Renal cortex interstitium (tissue), 11 donors: Measurements from ENCODE around the gene DGCR6L. TPM values are rescaled to one million over a fixed set of nuclear protein-coding genes. Genes with fewer than 3 reads are reported as not detected.
"Not testable (repeated sequence)": the region's sequence is repeated elsewhere in the genome, so short reads cannot be mapped to it uniquely, and the experiment has no call there.

Experiments used
- DNase-seq, 11 donors: peaks; one replicate each; pipeline ENCODE4 v3.0.0-alpha.2; 2013; ENCODE audit warnings: low read depth in 9 of 11, low spot score in 4 of 11; ENCODE audit errors: extremely low read depth in 1 of 11
- polyA plus RNA-seq, 3 donors: library from polyadenylated mRNA; unstranded; fragments of 120-200 nt; gene quantifications; one replicate each; pipeline ENCODE4 v1.2.1, GENCODE V29; 2013; ENCODE audit not compliant: insufficient read length in 3 of 3

The DGCR6L gene
- polyA plus RNA-seq, 3 donors = 38.1 to 63.0 (median 52.5) TPM

DNA sequence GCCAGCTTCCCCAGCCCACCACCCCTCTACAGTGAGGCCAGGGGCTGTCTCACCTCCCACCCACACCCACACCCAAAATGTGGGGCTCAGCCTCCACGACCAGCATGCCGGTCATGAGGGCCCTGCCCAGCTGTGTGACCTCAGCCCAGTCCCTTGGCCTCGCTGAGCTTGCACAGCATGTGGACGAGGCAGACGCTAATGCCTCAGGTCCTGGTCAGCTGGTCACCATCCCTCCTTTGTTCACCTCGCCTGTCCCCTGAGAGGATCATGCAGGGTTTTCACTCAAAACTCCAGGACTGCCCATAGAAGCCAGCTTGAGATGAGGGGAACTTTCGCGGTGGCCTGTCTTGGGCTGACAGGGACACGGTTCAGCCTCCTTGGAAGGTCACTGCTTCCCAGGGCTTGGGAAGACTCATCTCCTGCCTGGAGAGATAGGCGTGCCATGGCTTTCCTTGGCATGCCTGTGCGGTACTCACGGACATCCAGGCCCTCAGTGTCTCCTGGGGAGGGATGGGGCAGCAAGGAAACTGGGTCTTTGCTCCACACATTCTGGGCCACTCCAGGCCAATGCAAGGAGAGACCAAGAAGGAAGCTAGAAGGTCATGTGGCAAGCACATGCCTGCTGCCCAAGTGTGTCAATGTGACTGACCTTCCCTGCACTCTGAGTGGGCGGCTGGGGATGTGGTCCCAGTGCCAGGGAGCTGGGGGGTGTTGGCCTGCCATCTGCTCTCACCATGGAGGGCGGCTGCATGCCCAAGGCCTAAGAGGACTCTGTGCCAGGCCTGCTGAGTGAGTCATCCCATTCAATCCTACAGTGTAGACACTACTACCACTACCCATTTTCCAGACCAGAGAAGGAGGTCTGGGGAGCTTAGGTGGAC is 48.5 kb downstream of the DGCR6L start:
- no peak for DNase-seq

DNA sequence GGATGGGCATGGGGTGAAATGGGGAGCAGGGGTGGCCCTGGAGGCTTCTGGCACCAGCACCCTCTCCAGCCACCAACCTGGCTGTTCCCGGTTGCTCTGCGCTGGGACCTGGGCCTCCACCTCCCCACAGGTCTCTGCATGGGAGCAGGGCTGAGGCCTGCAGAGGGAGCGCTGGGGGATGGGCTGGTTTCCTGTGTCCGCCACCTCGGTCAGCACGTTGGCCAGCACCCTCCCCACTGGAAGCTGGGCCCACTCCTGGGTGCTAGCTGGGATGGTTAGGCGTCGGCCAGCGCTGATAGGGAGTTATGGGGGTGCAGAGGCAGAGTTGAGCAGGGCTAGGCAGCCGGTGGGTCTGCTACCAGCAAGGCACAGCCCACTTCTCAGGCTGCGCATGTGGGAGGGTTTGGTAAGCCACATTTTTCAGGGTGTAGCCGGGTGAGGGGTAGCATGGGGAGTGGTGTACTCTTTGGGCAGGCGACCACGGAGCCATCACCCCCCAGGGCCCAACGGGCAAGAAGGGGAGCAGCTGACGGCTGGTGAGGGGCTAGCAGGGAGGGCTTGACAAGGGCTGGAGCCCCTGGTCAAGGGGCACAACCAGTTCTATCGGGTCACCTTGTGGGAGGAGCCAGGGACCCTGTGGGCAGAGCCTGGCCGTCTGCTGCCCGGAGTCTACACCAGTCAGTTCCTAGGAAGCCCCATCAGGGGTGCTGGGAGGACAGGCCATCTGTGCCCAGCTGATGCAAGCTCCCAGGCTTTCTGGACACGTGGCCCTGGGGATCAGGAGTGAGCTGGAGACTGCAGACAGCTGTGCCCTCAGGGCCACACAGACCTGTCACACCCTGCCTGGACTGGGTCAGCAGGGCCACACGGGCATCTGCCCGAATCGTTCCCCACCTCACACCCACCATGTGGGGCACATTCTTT is 49.4 kb downstream of the DGCR6L start:
- DNase-seq = not testable (repeated sequence)

DNA sequence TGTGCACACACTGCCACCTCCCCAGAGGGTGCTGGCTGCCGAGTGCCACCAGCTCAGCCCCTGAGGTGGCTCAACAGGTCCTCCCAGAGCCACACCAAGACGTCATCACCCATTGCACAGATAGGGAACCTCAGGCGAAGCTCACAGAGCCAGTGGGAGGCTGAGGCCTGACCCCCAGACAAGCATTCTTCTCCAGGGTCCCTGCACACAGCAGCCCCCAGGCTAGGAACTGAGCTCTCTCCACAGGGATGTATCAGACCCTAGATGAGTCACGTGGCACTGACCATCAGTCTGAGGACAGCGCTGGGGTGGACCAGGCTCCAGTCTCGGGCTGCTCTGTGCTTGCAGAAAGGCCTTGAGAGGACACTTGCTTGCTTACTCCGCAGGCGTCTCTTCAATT is 50.2 kb downstream of the DGCR6L start:
- DNase-seq = not testable (repeated sequence)

DNA sequence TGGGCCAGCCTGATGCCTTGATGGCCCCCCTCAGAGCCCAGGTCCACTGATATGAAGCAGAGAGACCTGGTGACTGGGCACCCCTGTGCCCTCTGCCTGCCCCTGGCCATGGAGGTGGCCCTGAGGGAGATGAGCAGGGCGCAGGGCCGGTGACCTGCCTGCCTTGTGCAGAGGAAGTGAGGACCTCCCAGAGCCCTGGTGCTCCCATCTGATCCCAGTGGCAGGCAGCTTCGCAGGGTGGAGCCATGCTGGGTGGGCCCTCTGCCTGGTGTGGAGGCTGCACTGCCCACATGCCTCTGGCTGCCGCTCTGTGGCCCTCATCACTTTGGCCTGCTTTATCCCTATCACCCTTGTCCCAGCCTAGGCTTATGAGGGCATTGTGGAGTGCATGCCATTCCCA is 50.7 kb downstream of the DGCR6L start:
- DNase-seq = not testable (repeated sequence)

DNA sequence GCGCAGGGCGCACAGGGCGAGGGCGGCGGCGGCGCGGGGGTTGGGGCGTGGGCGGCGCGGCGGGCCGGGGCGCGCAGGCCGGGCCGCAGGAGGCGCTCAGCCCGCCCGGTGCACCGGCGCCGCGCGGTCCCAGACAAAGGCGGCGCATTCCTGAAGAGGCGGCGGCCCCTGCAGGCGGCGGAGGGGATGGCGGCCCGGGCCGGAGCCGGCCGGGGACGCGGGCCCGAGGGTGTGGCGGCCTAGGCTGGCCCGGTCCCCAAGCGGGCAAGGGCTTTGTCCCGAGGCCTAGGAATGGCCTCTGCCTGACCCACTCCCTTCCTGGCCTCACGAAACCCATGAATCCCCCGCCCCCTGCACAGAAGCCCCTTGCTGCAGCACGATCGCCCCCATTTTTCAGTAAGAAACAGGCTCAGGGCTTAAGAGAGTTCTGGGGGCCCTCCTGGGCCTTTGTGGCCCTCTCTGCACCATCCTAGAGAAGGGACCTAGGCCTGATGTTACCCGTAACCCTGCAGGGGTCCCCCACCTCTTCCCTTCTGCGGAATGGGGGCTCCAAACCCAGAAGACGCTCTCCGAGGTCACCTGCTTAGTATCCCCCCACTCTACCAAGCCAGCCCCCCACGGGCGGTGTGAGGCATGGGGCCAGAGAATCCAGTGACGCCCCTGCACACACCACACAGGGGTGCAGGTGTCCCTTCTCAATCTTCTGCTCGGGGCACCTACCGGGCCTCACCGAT is 51.4 kb downstream of the DGCR6L start, which contains the start of gene RTN4R:
RTN4R (minus strand) TSS at position 40 of the 734 bp plus-strand sequence. CDS start 226 bp downstream, outside the sequence.
- peak in 1 of 11 donors; percentile 54 for DNase-seq

DNA sequence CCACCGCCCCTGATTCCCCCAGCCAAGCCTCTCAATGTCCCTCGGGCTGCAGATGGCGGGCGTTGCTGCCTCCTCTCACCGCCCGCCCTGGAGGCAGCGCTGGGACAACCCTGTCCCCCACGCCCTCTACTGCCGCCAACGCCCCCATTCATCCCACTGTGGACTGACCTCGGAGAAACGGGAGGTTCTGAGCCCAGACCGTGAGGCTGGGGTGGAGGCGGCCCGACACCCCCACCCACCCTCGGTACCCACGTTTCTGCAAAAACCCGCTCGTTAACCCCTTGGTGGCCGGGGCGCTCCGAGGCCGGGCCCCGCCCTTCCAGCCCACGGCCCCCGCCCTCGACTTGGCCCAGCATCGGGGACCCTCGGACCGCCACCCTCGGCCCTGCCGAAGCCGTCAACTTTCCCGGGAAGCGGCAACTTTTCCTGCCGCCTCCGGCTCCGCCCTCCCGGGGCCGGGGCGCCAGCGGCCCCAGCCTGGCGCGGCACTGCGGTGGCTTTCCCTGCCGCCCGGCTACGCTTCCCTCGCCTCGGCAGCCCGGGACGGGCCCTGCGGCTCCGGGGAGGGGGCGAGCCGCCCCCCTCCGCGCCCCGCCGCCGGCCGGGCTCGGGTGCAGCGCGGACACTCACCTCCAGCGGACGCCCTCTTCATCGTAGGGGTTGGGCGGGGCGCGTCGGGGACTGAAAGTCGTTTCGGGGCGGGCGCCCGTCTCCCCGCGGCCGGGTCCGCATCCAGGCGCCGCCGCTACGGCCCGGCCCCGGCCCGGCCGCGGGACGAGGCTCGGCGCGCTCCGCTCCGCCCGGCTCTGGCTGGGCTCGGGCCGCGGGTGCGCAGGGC is 52.2 kb downstream of the DGCR6L start:
- no peak for DNase-seq

DNA sequence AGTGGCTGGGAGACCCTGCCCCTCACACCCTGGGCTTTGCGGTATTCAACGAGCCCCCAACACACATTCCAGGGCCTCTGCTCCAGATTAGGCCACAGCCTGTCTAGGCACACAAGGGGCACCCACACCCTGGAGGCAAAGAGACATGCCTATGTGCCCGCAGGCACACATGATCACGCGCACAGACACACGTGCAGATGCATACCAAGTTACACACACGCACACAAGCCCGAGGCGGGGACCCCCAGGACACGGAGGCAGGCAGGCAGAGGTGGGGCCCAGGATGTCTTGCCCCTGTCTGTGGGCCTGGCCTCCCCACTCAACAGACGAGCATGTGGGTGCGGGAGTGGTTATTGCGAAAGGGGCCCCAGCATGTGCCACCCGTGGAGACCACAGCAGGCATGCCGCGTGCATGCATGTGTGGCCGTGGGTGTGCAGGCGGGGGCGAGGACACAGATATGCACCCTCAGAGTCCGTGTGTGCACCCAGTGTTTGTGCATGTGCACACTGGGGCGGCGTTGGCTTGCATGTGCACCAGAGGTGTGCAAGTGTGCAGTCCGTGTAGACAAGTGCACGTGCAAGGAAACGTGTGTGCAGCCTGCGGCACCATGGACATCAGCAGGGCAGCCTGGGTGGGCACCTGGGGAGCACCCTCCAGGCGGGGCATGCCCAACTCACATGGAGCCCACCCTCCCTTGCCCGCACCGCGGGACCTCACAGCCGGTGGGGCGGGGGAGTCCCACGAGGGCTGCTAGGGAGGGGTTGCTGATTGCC is 53.0 kb downstream of the DGCR6L start:
- DNase-seq = not testable (repeated sequence)

DNA sequence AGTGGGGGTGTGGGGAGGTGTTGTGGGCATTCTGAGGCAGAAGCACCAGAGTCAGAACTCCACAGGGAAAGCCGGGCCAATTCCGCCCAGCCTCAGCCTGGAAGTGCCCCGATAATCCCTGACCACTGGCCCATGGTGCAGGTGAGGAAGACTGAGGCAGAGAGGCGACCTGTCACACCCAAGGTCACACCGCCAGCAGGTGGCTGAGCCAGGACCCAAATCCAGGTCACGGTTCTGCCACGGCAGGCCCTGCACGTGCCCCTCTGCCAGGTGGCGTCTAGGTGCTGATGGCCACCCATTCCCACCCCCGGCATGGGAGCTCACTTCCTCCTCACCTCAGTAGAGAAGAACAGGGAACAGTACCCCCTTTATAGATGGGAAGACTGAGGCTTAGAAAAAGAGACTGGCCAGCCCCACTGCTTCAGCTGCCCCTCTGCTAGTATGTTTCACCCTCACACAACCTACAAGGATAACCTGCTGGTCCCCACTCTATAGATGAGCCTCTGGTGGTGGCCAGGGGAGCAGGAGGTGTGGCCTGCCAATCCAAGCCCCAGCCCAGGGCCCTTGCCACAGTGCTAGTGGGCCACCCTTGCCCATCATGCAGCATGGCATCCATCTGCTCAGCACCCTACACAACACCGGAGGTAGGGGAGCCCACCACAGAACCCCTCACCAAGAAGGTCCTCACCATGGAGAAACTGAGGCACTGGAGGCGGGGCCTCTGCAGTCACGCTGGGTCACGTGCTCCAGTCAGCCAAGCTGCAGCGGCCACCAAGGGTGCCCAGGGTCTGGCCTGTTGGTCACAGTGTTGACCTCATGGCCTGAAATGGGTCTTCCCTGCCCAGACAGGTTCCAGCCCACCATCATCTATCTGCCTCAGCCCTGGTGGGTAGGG is 53.8 kb downstream of the DGCR6L start:
- DNase-seq = not testable (repeated sequence)

DNA sequence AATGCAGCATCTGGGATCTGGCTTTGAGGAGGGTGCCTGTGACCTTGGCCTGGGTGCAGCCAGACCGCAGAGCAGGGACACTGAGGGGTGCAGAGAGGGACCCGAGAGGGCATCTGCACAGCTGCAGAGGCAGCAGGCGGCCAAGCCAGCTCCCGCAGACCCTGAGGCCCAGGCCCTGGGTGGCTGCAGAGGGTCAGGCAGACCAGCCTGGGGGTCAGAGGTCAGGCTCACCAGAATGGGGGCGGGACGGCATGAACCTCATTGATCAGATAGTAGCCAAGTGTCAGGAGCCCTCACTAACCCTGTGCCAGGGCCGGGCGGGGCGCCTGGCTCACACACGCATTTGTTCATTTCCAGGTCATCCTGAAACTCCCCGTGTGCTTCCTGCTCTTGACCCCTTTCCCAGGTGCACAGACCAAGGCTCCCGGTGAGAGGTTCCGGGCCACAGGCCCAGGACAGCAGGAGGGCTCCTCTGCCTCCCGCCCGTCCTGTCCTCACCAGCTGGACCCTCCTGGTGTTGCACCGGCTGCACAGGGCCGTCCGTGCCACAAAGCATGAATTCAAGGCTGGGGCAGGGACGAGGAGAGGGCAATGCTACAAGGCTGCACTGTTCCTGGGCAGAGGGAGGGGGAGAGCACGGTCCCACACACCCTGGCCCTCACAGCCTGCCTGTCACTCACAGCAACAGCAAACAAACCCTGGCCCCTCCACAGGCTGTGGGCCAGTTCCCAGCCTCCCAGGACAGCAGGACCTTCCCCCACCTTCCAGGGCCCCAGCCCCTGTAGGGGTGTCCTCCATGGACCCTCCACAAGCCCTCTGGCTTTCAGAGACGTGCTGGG is 55.0 kb downstream of the DGCR6L start:
- no peak for DNase-seq

Other genes starting within 250 kb of the DGCR6L start
- gene DGCR8, start 239.8 kb downstream of the DGCR6L start, polyA plus RNA-seq = 10 to 100 TPM; 42.4 to 54.6 (median 50.6) TPM
- 100 to 1,000 TPM; 175 to 213 (median 202) TPM for gene RANBP1, start 204.0 kb downstream of the DGCR6L start, polyA plus RNA-seq
- gene TRMT2A, start 202.8 kb downstream of the DGCR6L start, polyA plus RNA-seq = 10 to 100 TPM; 46.5 to 57.3 (median 55.3) TPM
- 10 to 100 TPM; 30.4 to 52.1 (median 49.2) TPM for gene ZDHHC8, start 188.3 kb downstream of the DGCR6L start, polyA plus RNA-seq
- gene CCDC188, start 169.0 kb downstream of the DGCR6L start, polyA plus RNA-seq = 1 to 10 TPM in 2 of 3 donors, under 1 TPM in 1; 0.93 to 1.4 (median 1.3) TPM
- gene RTN4R, start 51.7 kb downstream of the DGCR6L start, polyA plus RNA-seq = 10 to 100 TPM in 1 of 3 donors, 1 to 10 TPM in 2; 4.6 to 10.3 (median 7.1) TPM
- 10 to 100 TPM; 13.3 to 19.8 (median 18.1) TPM for gene ZNF74, start 74.1 kb upstream of the DGCR6L start, polyA plus RNA-seq
- 10 to 100 TPM; 12.3 to 24.2 (median 22.5) TPM for gene SCARF2, start 117.8 kb upstream of the DGCR6L start, polyA plus RNA-seq
- gene KLHL22, start 175.7 kb upstream of the DGCR6L start, polyA plus RNA-seq = 10 to 100 TPM; 27.9 to 40.1 (median 35.8) TPM
- gene MED15, start 187.6 kb upstream of the DGCR6L start, polyA plus RNA-seq = 10 to 100 TPM; 37.3 to 62.5 (median 49.0) TPM